CD4-positive, alpha-beta T cell treated with Interleukin-12 subunit alpha and Interleukin-12 subunit beta, for 1 hour (primary cell): ENCODE results near the gene PARP3.

Experiments
- DNase-seq: peaks from one replicate; pipeline ENCODE4 v3.0.0-alpha.2; 2020

PARP3 gene

GRCh38 chr3:51968170-51968775 is 26.1 kb downstream of the PARP3 start:
- no peak for DNase-seq

GRCh38 chr3:51968883-51969678 is 26.9 kb downstream of the PARP3 start:
- no peak for DNase-seq

GRCh38 chr3:51969841-51970240 is 27.7 kb downstream of the PARP3 start:
- no peak for DNase-seq

GRCh38 chr3:51970606-51971300 is 28.6 kb downstream of the PARP3 start:
- DNase-seq: no peak

GRCh38 chr3:51971350-51971749 is 29.2 kb downstream of the PARP3 start:
- DNase-seq: no peak

- DNase-seq: no peak
These were observed 32.3 kb downstream of the PARP3 start for GRCh38 chr3:51974277-51974962.

- peak; percentile 84 for DNase-seq
These were observed 33.0 kb downstream of the PARP3 start, which contains the start of gene ABHD14A for GRCh38 chr3:51974963-51975851. TSS of gene ABHD14A (plus strand) at chr3:51975064. CDS start at chr3:51975136, 72 bp downstream.

GRCh38 chr3:51975852-51976549 is 33.8 kb downstream of the PARP3 start:
- peak; percentile 47 for DNase-seq

- DNase-seq: peak; percentile 53
These were observed 35.4 kb downstream of the PARP3 start for GRCh38 chr3:51977446-51978142.

GRCh38 chr3:51978143-51978502 is 36.0 kb downstream of the PARP3 start:
- no peak for DNase-seq

GRCh38 chr3:51980253-51980652 is 38.1 kb downstream of the PARP3 start:
- no peak for DNase-seq

GRCh38 chr3:51982352-51982837 is 40.2 kb downstream of the PARP3 start:
- DNase-seq: peak; percentile 24

GRCh38 chr3:51982838-51983577 is 40.8 kb downstream of the PARP3 start, which contains the start of gene ACY1:
TSS of gene ACY1 (plus strand) at chr3:51983535. CDS start at chr3:51984065, 530 bp downstream.
- peak; percentile 77 for DNase-seq

GRCh38 chr3:51983578-51984268 is 41.6 kb downstream of the PARP3 start:
- DNase-seq: no peak

- DNase-seq: no peak
These were observed 42.1 kb downstream of the PARP3 start for GRCh38 chr3:51984269-51984647.

- DNase-seq: no peak
These were observed 42.9 kb downstream of the PARP3 start for GRCh38 chr3:51985063-51985462.

- no peak for DNase-seq
These were observed 44.1 kb downstream of the PARP3 start for GRCh38 chr3:51986010-51986947.

GRCh38 chr3:51987568-51987967 is 45.4 kb downstream of the PARP3 start:
- DNase-seq: no peak
